ENCODE data around the gene ALAS2.

- TF ChIP-seq CTCF (conservative IDR thresholded peaks at IDR 0.05 in 1 of 2, IDR thresholded peaks at IDR 0.05 in 1 of 2; ENCODE audit: extremely low read depth in 1 of 2, insufficient read depth in 1 of 2, low read depth in 1 of 2, low read length in 2 of 2) (no peak), EZH2 (IDR thresholded peaks at IDR 0.05; ENCODE audit: borderline replicate concordance, low read length) (no peak)
Observed at GRCh38 chrX:54994668-54995351, 36.0 kb downstream of the ALAS2 start.
